Measurements from ENCODE around the gene BAHD1.

The BAHD1 gene

DNA sequence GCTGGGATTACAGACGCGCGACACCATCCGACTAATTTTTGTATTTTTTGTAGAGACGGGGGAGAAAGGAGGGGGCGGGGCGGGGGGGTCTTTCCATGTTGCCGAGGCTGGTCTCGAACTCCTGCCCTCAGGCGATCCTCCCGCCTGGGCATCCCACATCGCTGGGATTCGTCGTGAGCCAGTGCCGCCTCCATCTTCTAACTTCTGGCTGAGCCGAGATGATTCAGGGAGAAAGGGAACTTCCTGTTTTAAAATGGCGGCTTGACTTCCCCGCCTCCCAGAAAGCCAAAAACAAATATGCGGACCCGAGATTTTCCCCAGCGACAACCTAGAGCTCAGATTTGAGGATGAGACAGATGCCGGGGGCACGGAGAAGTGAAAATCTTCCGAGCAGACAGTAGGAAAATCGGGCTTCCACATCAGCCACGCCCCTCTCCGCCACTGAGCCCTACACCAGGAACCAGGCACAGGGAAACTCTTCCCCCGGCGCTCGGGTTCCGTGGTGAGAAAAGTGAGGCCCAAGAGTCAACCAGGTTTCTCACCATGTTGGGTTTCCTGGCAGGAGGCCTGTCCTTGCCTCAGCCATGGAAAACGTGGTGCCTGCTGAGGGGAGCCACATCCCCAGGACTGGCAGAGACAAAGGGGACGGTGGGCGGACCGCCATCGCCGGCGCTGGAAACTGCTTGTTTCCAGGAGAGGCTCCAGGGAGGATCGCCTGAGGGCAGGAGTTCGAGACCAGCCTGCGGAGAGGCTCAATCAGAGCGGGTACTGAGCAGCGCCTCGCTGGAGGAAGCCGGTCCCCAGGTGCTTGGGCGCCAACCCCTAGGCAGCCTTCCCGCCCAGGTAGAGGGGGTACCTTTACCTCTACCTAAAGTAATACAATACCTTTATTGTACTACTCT lies 48.8 kb downstream of the BAHD1 start:
- no peak for DNase-seq (ENCODE audit: extremely low read depth in 1 of 2, low read depth in 1 of 2)

DNA sequence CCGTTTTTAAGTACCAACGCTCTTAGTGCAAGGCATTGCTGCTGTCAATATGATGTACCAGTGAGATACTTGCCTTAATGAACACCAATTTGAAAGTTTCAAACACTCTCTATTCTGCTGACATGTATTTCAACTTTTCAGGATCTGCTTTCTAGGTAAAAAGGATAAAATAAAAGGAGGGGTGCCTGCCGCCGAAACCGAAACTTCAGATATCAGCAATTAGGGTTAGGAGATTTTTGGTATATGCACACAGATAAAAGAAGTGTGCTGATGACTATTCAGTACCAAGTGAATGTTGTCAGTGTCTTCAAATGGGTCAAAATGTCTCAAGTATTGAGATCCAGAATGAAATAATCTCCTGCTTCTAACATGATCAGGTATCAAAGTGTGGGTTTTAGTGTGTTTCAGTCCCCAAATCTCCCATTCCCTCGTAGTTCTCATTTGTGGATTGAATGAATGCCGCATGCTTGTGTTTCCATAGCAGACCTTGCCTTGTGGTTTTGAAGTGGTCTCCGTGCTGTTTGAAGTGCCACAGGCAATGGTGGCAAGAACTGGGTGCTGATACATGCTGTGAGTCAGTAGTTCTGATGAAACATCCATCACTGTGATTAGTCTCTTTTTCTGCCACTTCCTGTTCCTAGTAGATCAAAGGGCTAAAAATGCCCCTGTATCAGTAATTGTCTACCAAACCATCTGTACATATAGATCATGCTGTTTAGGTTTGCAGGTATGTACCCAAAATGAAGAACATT lies 52.5 kb downstream of the BAHD1 start:
- peak in 1 of 2 donors; percentile 70 for DNase-seq (ENCODE audit: extremely low read depth in 1 of 2, low read depth in 1 of 2)

DNA sequence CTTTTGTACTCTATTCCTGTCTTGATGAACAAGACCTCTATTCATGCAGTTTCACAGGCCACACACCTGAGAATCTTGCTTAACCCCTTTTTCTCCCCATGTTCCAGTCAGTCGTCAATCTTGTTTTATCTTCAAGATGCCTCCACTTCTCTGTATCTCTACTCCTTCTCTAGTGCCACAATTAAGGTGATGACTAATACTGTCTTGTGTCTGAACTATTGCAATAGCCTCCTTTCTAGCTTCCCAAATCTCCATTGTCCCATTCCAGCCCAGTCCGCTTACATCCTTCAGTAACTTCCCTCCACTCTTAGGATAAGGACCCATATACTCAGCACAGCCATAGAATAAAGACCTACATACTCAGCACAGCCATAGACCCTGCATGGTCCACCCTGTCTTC lies 54.8 kb downstream of the BAHD1 start:
- no peak for DNase-seq (ENCODE audit: extremely low read depth in 1 of 2, low read depth in 1 of 2)

DNA sequence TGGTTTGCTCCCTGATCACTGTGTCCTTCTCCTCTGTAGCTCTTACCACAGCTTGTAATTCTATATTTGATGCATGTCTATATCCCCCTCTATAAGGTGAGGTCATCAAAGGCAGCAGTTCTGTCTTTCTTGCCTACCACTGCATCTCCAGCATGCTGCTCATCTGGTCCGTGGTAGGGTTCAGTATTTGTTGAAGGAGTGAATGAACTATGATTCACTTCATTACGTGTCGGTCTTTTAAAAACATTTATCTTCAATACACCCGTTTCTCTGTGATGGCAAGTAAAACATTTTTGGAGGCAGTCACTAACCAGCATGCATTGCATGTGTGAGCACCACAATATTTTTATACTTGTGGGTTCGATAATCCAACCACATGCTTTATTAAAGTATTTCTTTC lies 57.7 kb downstream of the BAHD1 start:
- DNase-seq (ENCODE audit: extremely low read depth in 1 of 2, low read depth in 1 of 2) = no peak

DNA sequence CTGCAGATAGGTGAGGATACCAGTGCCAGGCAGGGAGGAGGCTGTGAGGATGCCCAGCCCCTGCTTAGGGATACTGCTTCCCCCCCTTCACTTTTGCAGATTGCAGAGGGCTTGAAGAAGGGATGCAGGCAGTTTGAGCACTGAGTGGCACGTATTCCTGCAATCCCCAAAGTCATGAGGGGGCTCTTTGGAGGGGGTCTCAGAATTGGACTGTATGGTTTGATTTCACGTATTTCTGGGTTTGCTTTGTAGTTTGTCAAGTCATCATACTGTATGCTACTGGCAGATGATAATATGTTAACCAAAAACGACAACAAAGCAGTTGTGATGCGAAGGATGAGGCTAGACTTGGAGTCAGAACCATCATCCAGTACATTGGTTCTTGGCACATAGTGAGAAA lies 58.1 kb downstream of the BAHD1 start:
- DNase-seq (ENCODE audit: extremely low read depth in 1 of 2, low read depth in 1 of 2) = no peak

DNA sequence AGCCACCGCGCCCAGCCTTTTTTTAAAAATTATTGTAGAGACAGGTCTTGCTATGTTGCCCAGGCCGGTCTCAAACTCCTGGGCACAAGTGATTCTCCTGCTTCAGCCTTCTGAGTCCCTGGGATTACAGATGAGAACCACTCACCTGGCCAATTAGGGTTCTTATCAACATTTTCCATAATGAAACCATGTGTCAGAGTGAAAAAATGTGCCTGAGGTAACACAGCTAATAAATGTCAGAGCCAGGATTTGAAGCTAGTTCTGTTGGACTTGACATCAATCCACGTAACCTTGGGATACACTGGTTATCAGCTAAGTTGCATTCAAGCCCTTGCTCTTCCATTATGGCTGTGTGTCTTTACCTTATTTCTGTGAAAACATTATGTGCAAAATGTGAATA lies 59.2 kb downstream of the BAHD1 start:
- DNase-seq (ENCODE audit: extremely low read depth in 1 of 2, low read depth in 1 of 2) = no peak

DNA sequence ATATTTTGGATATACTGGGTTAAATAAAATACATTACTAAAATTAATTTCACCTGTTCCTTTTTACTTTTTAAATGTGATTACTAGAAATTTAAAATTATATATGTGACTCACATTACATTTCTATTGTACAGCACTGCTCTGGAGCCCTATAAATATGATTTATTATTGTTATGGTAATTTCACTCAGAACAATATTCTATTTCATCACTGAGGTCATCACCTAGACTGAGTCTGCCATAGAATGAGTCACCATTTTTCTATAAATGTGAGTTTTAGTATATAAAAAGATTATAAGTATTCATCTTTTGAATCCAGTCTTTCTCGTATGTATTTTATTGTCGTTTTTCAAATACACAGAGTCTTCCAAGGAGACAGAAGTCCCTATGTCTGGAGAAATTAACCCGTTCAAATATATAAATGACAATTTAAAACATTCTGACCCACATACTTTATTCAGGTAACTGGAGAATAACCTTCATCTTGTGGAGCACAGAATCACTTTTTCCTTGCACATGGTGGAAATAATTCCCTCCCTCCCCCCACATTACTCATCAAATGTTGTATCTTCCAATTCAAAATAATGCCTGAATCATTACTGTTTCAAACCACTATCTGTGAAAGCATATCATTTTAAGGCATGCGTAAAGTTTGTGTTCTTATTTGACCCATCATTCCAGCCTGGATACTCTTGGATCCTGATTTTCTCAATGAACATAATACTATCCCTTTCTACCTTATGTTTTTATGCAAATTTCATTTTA lies 60.0 kb downstream of the BAHD1 start:
- DNase-seq (ENCODE audit: extremely low read depth in 1 of 2, low read depth in 1 of 2) = no peak

DNA sequence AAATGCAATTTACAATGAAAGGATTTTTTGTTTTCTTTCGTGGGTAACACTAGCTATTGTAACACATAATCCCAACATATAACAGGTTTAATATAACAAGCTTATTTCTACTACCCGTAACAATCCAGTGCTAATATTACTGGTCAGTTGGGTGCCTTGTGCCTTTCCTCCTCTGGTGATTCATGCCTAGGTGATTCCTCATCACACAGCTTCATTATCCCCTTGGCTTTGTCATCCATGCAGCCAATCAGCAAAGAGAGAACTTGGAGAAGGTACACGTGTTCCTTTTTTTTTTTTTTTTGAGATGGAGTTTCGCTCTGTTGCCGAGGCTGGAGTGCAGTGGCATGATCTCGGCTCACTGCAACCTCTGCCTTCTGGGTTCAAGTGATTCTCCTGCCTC lies 60.7 kb downstream of the BAHD1 start:
- no peak for DNase-seq (ENCODE audit: extremely low read depth in 1 of 2, low read depth in 1 of 2)

DNA sequence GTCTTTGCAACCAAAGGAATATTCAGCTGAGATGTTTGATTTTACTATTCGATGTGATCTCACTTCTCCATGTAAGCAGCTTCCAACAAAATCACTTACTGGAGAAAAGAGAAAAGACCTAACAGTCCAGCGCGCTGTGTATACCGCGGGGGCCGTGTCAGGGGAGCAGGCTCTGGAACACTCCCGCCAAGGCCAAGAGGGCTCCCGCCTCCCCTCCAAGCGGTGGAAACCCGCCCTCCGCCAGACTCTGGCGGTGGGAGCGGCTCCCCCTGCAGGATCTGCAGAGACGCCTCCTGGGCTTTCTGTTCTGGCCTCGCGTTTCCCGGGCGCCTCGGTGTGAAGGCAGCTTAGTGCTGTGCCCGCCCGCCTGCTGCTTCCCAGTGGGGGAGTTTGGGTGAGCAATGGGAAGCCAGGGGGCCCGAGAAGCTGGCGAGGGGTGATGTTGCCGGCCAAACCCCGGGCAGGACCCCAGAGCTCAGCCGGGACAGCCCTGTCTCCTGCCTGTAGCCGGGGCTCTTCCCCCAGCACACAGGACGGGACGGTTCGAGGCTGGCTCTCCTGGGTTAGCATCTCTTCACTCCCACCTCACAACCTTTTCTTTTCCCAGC lies 66.3 kb downstream of the BAHD1 start:
- DNase-seq (ENCODE audit: extremely low read depth in 1 of 2, low read depth in 1 of 2) = peak; percentile 47

DNA sequence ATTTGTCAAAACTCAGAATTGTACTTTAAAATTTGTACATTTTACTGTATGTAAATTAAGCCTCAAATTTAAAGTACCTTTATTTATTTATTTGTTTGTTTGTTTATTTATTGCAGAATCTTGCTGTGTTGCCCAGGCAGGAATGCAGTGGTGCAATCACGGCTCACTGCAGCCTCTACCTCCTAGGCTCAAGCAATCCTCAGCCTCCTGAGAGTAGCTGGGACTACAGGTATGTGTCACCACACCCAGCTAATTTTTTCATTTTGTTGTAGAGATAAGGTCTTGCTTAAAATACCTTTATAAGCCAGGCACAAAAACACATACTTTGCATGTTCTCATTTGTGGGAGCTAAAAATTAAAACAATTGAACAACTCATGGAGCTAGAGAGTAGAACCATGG lies 67.5 kb downstream of the BAHD1 start:
- no peak for DNase-seq (ENCODE audit: extremely low read depth in 1 of 2, low read depth in 1 of 2)

DNA sequence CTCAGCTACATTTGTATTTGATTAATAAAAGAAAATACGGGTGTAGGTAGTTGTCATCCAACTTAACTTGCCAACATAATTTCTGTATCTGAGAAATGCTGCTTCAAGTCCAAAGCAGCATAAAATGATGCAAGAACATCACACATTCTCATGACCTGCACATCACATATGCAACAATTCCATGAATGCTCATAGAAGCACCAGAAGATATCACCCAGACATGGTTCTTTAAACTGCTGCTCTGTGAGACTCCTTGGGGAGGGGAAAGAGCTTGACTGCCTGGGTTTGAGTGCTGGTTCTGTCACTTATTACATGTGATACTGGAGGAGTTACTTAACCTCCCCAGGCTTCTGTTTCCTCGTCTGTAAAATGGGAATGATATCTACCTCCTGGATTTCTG lies 69.4 kb downstream of the BAHD1 start:
- DNase-seq (ENCODE audit: extremely low read depth in 1 of 2, low read depth in 1 of 2) = no peak

DNA sequence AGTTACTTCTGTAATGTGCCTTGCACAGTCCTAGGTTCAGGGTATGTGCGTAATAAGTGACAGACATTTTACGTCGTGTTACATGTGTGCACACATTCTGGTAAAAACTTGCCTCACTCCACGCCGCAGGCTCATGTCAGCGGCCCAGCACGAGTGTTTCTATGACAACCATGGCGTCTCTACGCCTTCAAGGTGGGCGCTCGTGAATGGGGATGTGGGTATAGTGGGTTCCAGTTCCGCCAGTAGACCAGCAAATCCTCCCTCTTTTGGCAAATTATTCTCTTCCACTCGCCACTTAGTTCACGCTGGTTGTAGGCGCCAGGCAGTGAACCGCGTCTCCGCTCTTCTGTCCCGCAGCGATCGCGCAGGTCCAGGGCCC lies 70.3 kb downstream of the BAHD1 start:
- no peak for DNase-seq (ENCODE audit: extremely low read depth in 1 of 2, low read depth in 1 of 2)

DNA sequence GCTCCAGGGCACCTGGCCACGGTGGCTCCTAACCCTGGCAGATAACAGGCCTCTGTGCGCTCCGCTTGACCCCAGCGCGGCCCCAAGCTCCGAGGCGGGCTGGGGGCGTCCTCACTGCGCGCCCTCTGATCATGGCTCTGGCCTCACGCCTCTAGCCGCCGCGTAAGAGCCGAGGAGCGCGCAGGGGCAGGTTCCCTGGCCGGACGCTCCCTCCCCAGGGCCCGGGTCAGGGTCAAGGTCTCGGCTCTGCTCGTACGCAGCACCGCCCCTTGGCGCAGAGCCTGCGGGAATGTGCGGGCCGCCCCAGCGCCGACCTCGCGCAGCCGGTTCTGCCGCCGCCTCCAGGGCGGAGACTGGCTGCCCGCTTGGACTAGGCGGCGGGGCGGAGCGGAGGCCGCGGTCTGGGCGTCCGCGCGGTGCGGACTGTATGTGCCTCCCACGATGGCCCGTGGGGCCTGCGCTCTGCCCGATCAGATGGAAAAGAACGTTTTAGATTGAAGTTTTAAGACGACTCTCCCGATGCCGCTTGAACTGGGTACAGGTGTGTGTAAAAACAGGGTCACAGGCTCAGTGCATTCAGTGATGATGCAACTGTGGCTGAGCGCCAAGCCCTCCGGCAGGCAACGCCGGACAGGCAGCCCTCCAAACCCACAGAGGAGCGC lies 70.8 kb downstream of the BAHD1 start:
- no peak for DNase-seq (ENCODE audit: extremely low read depth in 1 of 2, low read depth in 1 of 2)

DNA sequence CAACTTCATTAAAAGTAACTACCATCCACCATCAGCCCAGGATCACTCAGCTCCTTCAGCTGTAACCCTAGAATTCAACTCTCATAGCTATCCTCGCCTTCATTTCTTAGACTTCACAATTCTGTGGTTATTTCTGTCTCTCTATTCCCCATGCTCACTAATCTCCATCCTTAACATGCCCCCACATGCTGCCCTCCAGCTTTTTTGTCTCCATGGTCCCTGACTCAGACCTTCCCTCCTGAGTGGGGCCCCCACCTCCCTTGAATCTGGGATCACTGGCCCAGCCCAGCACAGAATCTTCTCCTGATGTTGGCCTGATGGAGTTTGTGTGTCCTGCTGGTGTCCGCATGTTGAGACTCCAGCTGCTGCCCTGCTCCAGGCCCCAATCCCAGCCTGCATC lies 71.7 kb downstream of the BAHD1 start:
- no peak for DNase-seq (ENCODE audit: extremely low read depth in 1 of 2, low read depth in 1 of 2)

DNA sequence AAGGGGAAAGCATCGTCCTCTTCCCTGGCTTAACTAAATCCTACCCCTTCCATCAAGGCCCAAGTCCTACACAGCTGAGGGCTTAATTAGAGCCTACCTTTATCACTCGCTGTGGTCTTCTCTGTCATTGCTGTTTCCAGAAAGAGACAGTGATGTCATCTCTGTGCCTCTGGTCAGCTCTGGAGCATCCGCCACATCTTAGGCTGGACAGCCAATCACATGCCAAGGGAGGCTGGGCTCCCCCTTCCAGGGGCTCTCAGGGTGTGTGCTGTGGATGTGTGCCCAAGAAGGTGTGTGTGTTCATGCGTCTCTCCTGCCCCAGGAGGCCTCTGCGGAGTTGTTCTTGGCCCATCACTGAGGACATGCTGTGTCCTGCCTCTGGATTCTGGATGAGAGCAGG lies 72.9 kb downstream of the BAHD1 start:
- no peak for DNase-seq (ENCODE audit: extremely low read depth in 1 of 2, low read depth in 1 of 2)

DNA sequence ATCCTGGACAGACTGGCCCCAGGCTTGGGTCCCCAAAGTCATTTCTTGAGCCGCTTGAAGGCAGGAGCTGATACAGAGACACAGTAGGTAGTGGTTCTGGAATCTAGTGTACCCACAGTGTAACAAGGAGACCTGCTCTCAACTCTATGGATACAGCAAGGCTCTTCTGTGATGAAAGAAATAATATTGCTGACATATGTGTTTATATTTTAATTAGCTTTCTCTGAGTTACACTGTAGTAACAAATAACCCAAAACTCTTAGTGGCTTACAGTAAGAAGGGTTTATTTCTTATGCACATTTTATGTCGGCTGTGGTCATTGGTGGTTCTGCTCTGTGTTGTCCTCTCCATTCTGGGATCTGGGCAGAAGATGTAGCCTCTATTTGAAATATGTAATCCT lies 75.6 kb downstream of the BAHD1 start:
- no peak for DNase-seq (ENCODE audit: extremely low read depth in 1 of 2, low read depth in 1 of 2)
